Liver (tissue), 9 donors: ENCODE measurements around the gene MRTFB. TPM values are rescaled to one million over a fixed set of nuclear protein-coding genes. Genes with fewer than 3 reads are reported as not detected.
A peak's percentile ranks its signal among the peaks of the same experiment; 100 is the strongest.

Experiments used
- DNase-seq: peaks from one replicate; pipeline ENCODE4 v3.0.0-alpha.2; 2017; ENCODE audit warnings: low spot score
- H3K27ac ChIP-seq, 2 donors: one replicate each; pipeline ENCODE4 v1.7.0; 2013; ENCODE audit warnings: inconsistent platforms in 2 of 2, low read length in 2 of 2, control low read depth in 1 of 2, low read depth in 1 of 2, mild to moderate bottlenecking in 1 of 2
- H3K27me3 ChIP-seq, 4 donors: one replicate each; pipeline versions ENCODE4 v1.6.1 to v1.7.0; 2013; ENCODE audit warnings: low read length in 3 of 4, inconsistent platforms in 1 of 4, mild to moderate bottlenecking in 1 of 4, moderate library complexity in 1 of 4; ENCODE audit not compliant: control insufficient read depth in 4 of 4, insufficient read depth in 4 of 4
- H3K36me3 ChIP-seq, 4 donors: one replicate each; pipeline versions ENCODE4 v1.6.1 to v1.7.0; 2013; ENCODE audit warnings: low read length in 3 of 4, mild to moderate bottlenecking in 3 of 4, low read depth in 1 of 4, moderate library complexity in 1 of 4; ENCODE audit not compliant: control insufficient read depth in 4 of 4, insufficient read depth in 3 of 4
- H3K4me1 ChIP-seq, 4 donors: one replicate each; pipeline versions ENCODE4 v1.6.1 to v1.7.0; 2013; ENCODE audit warnings: low read length in 3 of 4, mild to moderate bottlenecking in 3 of 4, moderate library complexity in 1 of 4; ENCODE audit not compliant: control insufficient read depth in 4 of 4, insufficient read depth in 4 of 4
- H3K4me3 ChIP-seq, 3 donors: one replicate each; pipeline versions ENCODE4 v1.6.1 to v1.7.0; 2013; ENCODE audit warnings: low read length in 3 of 3, control low read depth in 1 of 3, low read depth in 1 of 3, mild to moderate bottlenecking in 1 of 3
- H3K9ac ChIP-seq, 2 donors: one replicate each; pipeline ENCODE4 v1.7.0; 2013; ENCODE audit warnings: low read length in 2 of 2, mild to moderate bottlenecking in 2 of 2, moderate library complexity in 2 of 2, control low read depth in 1 of 2, low read depth in 1 of 2
- H3K9me3 ChIP-seq, 4 donors: one replicate each; pipeline versions ENCODE4 v1.6.1 to v1.7.0; 2013; ENCODE audit warnings: low read length in 3 of 4; ENCODE audit not compliant: control insufficient read depth in 4 of 4
- EGR1 ChIP-seq, 2 donors: IDR thresholded peaks; 2 replicates each; pipeline ENCODE4 v1.6.1; 2016 to 2018; ENCODE audit warnings: antibody characterized with exemption in 2 of 2, low read depth in 2 of 2
- FOXA1 ChIP-seq: IDR thresholded peaks from 2 replicates; pipeline ENCODE4 v1.6.1; 2016; ENCODE audit warnings: antibody characterized with exemption
- FOXA2 ChIP-seq: IDR thresholded peaks from 2 replicates; pipeline ENCODE4 v1.6.1; 2016; ENCODE audit warnings: antibody characterized with exemption
- GABPA ChIP-seq, 2 donors: IDR thresholded peaks in 1 of 2; conservative IDR thresholded peaks in 1 of 2; 2 replicates each; pipeline ENCODE4 v1.6.1; 2016; ENCODE audit warnings: antibody characterized with exemption in 2 of 2, mild to moderate bottlenecking in 1 of 2, moderate library complexity in 1 of 2
- HNF4A ChIP-seq, 2 donors: conservative IDR thresholded peaks; 2 replicates each; pipeline ENCODE4 v1.6.1; 2016; ENCODE audit warnings: antibody characterized with exemption in 2 of 2, mild to moderate bottlenecking in 2 of 2
- JUND ChIP-seq, 2 donors: IDR thresholded peaks; 2 replicates each; pipeline ENCODE4 v1.6.1; 2016; ENCODE audit warnings: antibody characterized with exemption in 2 of 2
- NR2F2 ChIP-seq: IDR thresholded peaks from 2 replicates; pipeline ENCODE4 v1.6.1; 2016; ENCODE audit warnings: antibody characterized with exemption
- RXRA ChIP-seq, 2 donors: IDR thresholded peaks; 2 replicates each; pipeline ENCODE4 v1.6.1; 2017 to 2018; ENCODE audit warnings: antibody characterized with exemption in 2 of 2, mild to moderate bottlenecking in 1 of 2
- YY1 ChIP-seq: IDR thresholded peaks from 2 replicates; pipeline ENCODE4 v1.6.1; 2016; ENCODE audit warnings: antibody characterized with exemption, mild to moderate bottlenecking
- WGBS: extraction: QIAGEN DNeasy Blood & Tissue Kit; methylation state at CpG from one replicate; pipeline ENCODE4 v1.1.7; 2013; 5-methylcytosine and 5-hydroxymethylcytosine counted together
- polyA plus RNA-seq, 2 donors: library from polyadenylated mRNA; stranded (reverse) in 1 of 2; unstranded in 1 of 2; fragments of 200-250 nt in 1 of 2; fragments of >200 nt in 1 of 2; fragmentation: Nextera tagmentation in 1 of 2; extraction: Ambion mirVana in 1 of 2; gene quantifications; one replicate each; pipeline versions ENCODE4 v1.2.1 to v1.2.3, GENCODE V29; 2013 to 2015
- total RNA-seq, 2 donors: library from RNA; depleted of rRNA; stranded (reverse); fragments of >200 nt; gene quantifications; one replicate each; pipeline ENCODE4 v1.2.3, GENCODE V29; 2014
- TF ChIP-seq, protein P1 (sequence below): IDR thresholded peaks from 2 replicates; pipeline ENCODE4 v1.6.1; 2016; ENCODE audit warnings: antibody characterized with exemption
- TF ChIP-seq, protein P2 (sequence below): IDR thresholded peaks from 2 replicates; pipeline ENCODE4 v1.6.1; 2016; ENCODE audit warnings: antibody characterized with exemption
- TF ChIP-seq, protein P3 (sequence below): IDR thresholded peaks from 2 replicates; pipeline ENCODE4 v1.6.1; 2016; ENCODE audit warnings: antibody characterized with exemption, mild to moderate bottlenecking
- donor health status: healthy.
- donor health status: healthy.
- donor health status: healthy.
- donor health status: healthy.
- donor health status: healthy.

MRTFB gene
- total and polyA plus RNA-seq, 4 donors = 4.1 to 14.2 (median 5.8) TPM

DNA sequence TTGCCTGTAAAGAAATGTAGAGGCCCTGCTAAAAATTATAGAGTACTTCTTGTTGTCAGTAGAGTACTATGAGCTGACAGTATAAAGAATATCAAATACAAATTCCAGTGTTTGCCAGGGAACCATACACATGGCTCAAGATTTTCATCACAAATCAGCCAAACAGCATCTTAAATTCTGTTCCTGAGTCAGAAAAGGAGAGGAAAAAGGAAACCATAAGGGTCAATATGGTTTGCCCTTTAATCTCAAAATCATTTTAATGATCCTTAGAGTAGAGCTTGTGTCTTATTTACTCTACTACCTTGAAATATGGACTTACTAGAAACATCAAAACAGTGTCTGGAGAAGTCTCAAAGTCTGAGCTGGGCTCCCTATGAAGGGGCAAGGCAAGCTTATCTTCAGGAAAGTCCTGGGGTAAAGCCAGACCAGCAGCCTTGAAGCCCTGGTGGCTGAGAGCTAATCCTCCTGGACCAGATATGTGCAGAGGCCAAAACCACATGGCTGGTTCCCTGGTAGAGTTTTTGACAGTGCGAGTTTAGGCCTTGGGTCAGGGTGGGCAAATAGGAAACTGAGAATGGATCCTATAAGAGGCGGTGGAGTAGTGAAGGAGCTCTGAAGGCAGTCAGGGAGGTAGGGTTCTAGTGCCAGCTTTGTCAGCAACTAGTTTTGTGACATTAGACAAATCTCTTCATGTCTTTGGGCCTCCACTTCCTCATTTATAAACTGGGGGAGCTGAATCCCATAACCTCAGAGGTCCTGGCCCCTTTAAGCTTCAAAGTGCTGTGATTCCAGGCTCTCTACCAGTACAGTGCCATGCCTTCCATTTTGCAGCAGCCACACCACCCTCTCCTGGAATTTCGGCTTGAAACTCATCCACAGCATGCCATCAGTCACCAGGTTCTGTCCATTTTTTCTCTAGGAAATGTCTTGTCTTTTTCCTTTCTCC, 38.9 kb downstream of the MRTFB start (continued):
- TF ChIP-seq, protein P1, sequence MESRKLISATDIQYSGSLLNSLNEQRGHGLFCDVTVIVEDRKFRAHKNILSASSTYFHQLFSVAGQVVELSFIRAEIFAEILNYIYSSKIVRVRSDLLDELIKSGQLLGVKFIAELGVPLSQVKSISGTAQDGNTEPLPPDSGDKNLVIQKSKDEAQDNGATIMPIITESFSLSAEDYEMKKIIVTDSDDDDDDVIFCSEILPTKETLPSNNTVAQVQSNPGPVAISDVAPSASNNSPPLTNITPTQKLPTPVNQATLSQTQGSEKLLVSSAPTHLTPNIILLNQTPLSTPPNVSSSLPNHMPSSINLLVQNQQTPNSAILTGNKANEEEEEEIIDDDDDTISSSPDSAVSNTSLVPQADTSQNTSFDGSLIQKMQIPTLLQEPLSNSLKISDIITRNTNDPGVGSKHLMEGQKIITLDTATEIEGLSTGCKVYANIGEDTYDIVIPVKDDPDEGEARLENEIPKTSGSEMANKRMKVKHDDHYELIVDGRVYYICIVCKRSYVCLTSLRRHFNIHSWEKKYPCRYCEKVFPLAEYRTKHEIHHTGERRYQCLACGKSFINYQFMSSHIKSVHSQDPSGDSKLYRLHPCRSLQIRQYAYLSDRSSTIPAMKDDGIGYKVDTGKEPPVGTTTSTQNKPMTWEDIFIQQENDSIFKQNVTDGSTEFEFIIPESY = no peak

DNA sequence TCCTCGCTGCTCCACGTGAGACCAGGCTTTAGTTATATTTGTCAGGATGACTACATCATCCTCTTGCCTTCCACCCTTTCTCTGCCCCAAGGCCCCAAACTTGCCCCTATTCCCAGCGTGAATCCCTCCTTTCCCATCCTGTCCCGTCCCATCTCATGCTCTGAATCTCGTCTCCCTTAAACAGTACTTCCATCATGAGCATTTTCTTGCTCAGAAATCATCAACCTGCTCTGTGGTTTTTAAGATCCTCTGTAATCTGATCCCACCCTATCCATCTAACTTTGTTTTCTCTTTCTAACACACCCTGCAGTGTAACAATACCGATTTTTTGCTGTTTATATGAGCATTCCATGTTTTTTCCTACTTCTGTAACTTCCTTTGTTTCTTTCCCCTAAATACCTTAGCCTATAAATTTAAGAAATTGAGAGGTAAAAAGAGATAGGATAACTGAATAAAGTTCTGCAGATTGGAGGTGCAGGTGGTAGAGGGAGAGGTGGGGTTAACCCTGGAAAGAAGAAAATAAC, 39.7 kb downstream of the MRTFB start:
- H3K27me3 ChIP-seq = no peaks in the 10 kb centered on the region
- TF ChIP-seq EGR1 (IDR thresholded peaks at IDR 0.05; ENCODE audit: low read depth in 2 of 2) (no peak), FOXA2 (no peak), RXRA (IDR thresholded peaks at IDR 0.05) (no peak), YY1 (no peak), HNF4A (conservative IDR thresholded peaks at IDR 0.05) (no peak), GABPA (IDR thresholded peaks at IDR 0.05 in 1 of 2, conservative IDR thresholded peaks at IDR 0.05 in 1 of 2) (no peak), NR2F2 (no peak), FOXA1 (no peak), JUND (IDR thresholded peaks at IDR 0.05) (no peak)
- TF ChIP-seq, protein P2, sequence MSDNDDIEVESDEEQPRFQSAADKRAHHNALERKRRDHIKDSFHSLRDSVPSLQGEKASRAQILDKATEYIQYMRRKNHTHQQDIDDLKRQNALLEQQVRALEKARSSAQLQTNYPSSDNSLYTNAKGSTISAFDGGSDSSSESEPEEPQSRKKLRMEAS = no peak
- TF ChIP-seq, protein P1 = no peak
- TF ChIP-seq, protein P3, sequence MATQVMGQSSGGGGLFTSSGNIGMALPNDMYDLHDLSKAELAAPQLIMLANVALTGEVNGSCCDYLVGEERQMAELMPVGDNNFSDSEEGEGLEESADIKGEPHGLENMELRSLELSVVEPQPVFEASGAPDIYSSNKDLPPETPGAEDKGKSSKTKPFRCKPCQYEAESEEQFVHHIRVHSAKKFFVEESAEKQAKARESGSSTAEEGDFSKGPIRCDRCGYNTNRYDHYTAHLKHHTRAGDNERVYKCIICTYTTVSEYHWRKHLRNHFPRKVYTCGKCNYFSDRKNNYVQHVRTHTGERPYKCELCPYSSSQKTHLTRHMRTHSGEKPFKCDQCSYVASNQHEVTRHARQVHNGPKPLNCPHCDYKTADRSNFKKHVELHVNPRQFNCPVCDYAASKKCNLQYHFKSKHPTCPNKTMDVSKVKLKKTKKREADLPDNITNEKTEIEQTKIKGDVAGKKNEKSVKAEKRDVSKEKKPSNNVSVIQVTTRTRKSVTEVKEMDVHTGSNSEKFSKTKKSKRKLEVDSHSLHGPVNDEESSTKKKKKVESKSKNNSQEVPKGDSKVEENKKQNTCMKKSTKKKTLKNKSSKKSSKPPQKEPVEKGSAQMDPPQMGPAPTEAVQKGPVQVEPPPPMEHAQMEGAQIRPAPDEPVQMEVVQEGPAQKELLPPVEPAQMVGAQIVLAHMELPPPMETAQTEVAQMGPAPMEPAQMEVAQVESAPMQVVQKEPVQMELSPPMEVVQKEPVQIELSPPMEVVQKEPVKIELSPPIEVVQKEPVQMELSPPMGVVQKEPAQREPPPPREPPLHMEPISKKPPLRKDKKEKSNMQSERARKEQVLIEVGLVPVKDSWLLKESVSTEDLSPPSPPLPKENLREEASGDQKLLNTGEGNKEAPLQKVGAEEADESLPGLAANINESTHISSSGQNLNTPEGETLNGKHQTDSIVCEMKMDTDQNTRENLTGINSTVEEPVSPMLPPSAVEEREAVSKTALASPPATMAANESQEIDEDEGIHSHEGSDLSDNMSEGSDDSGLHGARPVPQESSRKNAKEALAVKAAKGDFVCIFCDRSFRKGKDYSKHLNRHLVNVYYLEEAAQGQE = no peak
- WGBS = 91% methylated on average over 6 of the region's 6 CpGs
- no peaks in the 10 kb centered on the region for H3K9me3 ChIP-seq
- no peak overlapping the region for H3K9ac ChIP-seq
- no peak overlapping the region for H3K4me3 ChIP-seq
- no peak for DNase-seq
- peaks cover 14 to 38% (median 17%) of the 10 kb centered on the region in 4 donors for H3K4me1 ChIP-seq
- peak overlapping the region in 1 of 2 donors; percentile 94 for H3K27ac ChIP-seq
- H3K36me3 ChIP-seq = peaks cover 0 to 1% (median 0%) of the 10 kb centered on the region in 4 donors
